NCI-H2196 treated with DMSO at 0.1 percent for 48 hours (cell line): ENCODE data around the gene HNRNPU.

Source experiments
- DNase-seq: peaks from one replicate; lab custom pipeline; 2025; ENCODE audit not compliant: unreplicated experiment; lab: John Stamatoyannopoulos, UW

Gene HNRNPU

DNA sequence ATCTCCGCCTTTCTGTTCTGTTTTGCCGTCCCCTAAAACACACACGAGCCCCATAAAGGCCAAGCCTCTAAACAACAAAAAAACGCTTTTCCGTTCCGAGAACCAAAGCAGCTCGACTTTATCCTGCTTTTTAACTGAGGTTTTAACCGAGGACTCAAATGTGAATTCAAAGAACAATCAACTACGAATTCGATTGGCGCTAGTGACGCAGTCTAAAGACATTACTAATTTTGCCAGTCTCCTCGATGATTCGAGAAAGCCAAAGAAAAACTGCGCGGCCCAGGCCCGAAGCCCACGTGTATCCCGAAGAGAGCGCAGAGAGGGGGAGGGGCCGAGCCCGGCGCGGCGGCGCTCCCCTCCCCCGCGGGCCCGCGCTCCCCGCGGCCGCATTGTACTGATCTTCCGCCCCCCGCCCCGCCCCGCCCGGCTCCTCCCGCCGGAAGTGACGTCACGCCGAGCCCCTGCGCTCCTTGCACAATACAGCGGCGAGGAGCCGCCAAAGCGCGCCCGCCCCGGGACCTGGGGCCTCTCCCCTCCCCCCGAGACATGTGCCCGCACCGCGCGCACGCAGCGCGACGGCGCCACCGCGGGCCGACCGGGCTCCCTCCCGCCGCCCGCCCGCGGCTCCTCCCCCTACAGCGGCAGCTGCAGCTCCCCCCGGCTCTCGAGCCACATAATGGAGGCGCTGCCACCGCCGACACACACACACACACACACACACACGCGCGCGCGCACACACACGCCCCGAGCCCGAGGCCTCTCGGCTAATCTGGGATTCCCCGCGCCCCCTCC lies 1.4 kb downstream of the HNRNPU start:
- peak; percentile 66 for DNase-seq

DNA sequence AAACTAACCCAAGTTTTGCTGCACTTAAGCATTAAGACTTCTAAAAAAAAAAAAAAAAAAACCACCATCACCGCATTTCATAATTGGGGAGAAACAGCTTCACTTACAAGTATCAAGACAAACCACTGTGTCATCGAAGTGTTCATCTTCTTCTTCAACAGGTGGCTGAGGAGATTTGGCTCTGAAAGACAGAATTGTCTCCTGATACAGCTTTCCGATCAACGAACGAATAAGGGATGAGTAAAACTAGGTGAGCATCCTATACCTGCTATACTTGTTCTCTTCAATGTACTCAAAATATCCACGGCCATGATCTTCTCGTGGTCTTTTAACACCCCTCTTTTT lies 2.0 kb downstream of the HNRNPU start:
- DNase-seq, result no peak

DNA sequence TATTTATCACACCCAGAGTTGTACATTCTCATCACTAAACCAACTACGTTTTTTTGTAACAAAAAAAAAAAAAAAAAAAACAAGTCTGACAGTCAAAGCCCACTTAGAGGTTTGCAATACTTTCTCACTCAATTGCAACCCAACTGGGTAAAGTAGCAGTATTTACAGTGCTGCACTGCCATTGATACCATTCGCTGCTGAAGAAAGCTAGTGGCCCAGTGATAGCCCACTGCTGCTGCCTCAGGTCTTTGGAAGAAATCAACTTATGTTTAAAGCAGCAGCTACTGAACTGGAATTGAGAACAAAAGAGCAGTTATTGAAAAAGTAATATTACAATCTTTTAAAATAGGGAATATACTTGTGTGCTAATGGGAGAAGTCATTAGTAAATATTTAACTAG lies 2.7 kb downstream of the HNRNPU start:
- DNase-seq, result no peak

DNA sequence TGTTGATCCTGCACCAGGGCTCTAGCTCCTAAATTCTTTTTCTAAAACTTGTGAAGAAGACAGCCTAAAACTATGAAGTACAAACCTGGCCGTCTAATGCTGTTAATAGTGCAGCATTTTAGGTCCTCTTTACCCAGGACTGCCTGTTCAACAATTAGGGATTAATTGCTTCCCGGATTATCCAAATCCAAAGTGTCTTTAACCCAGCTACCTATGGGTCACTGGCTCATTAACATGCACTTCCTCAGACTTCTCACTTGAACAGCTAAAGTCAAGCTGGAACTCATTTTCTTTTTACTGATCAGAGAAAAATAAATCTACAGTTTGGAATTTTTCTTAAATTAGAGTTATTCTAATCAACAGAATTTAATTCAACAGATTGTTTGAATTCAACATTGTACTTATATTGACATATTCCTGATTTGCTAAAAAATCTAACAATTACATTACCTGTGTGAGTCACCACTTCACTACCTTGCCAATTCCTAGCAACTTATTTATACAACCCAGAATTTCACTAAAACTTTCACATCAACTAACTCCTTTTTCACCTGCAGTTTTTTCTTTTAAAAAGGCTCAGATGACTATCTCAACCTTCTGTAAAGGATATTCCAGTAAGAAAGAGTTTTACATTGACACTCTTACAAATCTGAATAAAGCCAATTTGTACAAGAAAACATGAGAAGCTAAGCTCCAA lies 3.3 kb downstream of the HNRNPU start:
- no peak for DNase-seq

DNA sequence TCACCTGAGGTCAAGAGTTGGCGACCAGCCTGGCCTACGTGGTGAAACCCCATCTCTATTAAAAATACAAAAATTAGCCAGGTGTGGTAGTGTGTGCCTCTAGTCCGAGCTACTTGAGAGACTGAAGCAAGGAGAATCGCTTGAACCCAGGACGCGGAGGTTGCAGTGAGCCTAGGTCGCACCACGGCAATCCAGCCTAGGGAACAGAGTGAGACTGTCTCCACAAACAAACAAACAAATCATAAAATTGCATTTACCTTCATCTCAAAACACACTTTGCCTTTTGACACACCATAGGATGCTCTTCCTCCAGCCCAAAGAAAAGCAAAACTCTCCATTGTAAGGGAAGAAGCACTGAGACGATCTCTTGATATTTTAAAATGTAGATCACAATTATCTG lies 4.3 kb downstream of the HNRNPU start:
- no peak for DNase-seq

DNA sequence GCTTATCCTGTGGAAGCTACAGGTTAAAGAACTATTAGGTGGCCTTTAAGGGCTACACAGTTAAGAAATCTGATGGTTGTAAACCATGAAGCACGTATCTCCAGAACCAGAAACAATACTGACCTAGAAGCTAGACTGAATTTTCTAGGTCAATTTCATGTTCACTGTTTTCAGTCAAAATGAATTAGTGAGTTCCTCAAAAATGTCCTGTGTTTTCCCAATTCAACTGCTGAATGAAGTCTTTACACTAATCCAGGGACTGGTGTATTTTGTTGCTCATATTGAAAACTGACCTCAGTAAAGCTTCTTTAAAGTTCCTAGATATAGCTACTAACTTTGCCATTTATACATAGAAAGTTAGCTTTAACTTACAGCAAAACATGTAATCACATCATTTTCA lies 6.0 kb downstream of the HNRNPU start:
- no peak for DNase-seq

DNA sequence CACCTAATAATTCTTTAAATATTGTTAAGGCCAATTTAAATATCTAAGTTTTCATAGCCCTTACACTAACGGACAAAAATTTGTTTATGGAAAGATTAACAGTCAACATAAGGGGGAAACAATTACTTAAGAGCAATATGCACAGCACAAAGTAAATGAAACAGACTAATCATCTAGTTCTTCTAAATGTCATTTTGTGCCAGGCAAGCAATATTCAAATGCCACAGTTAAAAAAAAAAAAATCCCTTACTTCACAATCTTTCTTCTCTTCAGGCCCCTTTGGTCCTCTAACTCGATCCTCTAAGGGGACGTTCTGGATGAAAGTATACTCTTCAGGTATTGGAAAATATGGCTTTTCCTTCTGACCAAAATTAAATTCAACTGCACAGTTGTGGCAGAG lies 6.6 kb downstream of the HNRNPU start:
- DNase-seq, result no peak

DNA sequence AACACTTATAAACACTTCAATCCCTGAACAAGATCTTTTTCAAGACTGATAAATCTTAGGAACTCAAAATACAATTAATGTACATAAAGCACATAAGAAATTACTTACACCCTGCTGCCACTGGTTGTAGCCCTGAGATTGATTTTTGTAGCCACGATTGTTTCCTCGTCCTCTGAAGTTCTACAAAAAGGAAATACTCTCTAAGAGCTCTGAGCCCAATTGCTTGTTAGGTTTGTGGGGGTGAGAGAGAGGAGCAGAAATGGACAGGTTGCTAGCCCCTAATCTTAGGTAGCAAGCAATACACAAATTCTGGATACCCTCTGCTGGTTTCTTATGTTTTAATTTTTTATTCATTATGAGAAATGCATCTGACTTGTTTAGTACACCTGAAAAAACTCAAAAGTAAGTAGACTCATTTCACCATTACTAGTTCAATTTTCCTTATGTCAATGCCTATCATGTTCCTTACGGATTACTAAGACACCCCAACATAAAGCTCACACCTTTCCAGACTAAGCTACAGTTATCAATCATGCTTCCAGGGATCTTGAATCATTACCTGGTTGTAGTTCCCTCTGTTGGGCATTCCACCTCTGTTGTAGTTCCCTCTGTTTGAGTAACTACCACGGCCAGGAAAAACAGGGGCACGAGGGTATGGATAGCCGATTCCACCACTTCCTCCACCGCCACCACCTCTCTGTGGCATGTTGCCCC lies 9.3 kb downstream of the HNRNPU start:
- DNase-seq, result no peak

DNA sequence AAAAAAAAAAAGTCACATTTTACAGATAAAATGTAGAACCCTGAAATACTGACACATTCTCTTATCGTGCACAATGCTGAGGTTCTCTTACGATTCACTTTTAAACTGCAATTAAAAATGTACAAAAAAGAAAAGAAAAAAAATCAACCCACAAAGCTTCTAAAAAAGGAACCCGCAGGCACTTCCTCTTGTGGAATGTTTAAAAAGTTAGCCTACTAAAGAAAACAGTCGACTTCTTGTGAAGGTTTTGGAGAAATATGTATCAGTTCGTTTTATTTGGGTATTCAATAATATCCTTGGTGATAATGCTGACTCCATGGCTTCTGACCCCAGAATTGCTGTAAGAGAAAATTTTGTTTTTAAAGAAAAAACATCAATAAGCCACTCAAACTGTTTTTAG lies 10.2 kb downstream of the HNRNPU start:
- no peak for DNase-seq

DNA sequence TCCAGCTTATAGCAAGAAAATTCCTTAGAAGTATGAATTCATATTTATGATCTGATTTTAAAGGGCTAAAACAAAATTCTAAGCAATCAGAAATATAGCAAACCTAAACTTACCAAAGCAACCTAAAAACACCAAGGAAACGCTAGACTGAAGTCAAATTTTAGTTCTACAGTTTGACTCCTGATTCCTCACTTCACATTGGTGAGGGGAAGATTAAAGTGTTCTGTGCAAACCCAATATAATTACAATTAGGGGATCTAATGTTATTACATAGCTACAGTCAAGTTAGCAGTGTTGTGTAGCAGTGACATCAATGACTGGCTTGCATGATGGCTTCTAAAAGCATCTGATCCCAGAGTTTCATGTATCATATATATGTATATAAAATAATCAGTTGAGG lies 11.6 kb downstream of the HNRNPU start:
- DNase-seq, result no peak

DNA sequence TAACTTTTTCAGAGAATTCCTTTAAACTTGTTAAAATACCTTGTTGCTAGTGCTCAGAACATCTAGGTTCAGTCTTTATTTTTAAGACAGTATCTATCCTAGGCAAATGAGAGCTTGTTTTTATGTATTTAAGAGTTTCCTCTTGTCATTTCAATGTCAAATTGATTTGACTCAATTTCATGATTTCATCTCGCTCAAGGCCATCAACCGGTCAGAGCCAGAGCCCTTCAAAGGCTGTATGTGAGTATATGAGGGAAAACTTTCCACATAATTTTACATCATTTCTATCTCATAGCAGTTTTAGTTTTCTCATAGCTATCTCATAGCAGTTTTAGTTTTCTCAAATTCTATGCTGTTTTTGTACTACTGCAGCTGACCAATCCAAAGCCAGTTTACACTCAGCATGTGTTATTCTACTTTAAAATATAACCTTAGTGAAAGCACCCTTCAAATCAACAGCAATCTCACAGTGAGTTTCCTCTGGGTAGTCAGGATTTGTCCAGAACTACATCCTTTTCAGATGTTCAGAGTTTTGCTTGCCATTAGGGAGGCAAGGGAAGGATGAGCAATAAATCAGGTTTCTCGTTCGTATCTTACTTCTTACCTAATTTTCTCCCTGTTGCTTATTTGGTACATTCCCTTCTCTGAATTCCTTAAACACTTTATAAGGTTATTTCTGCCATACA lies 12.7 kb downstream of the HNRNPU start:
- DNase-seq, result no peak

DNA sequence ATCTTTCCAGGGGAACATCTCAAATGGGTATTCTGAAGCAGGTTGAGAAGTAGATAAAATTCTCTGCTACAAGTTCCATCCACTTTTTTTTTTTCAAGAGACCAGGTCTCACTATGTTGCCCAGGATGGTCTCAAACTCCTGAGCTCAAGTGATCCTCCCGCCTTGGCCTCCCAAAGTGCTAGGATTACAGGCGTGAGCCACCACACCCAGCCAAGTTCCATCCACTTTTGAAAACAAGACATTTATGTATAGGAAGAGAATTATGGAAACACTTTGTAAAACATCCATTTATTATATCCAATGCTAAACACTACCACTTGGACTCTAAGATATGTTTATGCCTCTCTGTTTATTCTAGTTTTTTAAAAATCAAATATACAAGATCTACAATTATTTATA lies 13.4 kb downstream of the HNRNPU start:
- no peak for DNase-seq

DNA sequence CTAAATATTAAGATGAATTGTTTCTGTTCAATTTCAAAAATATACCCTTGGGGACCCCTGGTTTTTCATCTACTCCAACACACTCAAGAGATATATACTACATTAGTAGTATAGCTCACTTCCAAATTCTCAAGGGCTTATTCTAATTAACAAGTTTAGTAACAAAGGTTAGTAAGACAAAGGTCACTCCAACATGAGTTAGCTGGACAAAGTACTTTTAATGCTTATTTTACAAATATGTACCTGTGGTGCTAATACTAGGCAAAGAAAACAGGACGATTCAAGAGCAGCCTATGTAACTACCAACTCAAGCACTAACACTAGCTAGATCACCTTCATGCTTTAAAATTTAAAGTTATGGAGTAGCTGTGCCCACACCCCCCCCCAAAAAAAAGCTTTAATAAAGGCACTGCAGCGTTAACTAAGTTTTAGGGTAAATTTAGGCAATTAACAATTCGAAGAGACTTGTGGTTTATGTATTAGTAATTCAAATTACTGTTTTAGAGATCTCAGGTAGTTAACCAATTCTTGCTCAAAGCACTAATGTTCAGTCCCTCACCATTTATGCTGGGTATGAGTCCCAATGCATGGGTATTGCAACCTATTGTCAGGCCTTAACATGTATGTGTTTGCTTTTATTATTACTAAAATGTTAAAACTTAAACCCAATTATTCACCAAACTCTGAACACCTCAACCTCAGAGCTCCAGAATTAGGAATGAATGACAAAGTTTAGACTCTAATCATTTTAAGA lies 14.1 kb downstream of the HNRNPU start:
- no peak for DNase-seq

DNA sequence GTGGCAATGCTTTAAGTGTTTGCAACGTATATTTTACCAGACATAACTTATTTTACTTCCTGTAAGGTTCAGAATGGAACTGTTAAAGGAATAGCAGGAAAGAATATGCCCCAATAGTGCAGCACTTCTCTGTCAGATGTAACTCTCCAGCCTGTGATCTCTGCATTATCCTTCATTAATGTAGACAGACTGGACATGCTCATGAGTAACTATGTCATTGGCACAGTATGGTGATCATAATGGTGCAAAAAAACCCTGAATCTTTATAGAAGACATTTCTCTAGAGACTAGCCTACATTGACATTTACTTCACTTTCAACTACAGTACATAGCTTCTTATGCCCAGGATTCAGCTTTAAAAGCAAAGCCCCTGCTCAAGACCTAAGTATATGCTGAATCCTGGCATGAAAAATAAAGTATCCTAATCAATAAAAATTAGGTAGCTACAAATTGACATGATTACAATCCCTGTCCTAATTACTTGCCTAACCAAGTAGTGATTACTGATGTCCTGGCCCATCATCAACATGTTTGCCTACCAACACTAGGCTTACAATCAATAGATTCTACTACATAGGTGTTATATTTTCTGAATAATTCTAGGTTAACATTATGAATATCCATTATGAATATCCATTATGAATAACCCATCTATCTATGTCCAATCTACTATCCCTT lies 15.0 kb downstream of the HNRNPU start:
- DNase-seq, result no peak

DNA sequence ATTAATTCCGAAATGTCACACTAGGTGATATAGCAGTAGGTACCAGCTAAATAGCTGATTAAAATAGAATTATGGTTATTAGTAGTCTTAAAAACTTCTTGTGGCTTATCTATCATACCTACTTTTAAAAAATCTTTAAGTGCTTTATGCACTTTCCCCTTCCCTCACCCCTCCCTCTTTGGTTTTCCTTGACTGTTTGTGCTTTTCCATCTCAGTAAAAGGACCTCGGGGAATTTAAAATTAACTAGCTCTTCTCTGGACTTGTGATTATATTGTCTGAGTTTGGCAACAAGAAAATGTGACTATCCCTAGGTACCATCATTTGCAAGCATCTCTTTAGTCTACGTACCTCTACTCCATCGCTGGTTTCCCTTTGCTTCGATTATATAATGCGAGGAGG lies 17.7 kb downstream of the HNRNPU start:
- no peak for DNase-seq

DNA sequence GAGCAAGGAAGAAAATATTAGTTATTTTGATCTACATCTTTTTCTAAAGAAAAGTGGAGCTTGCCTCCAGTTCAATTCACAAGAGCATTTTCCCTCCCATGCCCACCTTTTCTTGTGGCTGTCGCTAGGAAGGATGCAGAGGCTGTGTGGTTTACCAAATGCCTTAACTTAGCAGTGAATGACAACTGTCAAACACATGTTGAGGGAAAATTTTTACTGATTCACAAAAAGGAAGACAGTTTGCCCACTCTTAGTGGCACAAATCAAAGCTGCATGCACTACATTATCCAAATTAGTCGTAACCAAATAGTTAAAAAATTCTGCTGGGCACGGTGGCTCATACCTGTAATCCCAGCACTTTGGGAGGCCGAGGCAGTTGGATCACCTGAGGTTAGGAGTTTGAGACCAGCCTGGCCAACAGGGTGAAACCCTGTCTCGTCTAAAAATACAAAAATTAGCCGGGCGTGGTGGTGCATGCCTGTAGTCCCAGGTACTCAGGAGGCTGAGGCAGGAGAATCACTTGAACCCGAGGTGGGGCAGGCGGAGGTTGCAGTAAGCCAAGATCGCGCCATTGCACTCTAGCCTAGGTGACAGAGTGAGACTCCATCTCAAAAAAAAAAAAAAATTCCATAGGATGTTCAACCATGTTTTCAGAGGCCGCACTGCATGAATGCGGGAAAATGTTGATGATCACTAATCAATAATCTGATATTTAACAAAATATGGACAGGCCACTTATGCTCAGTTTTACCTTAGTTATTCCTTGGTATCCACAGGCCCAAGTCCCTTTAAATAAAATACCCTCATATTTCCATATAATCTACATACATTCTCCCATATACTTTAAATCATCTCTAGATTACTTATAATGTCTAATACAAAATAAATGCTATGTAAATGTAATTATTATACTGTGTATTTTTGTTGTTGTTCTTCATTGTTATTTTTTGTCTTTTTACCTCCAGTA lies 19.9 kb downstream of the HNRNPU start:
- no peak for DNase-seq

DNA sequence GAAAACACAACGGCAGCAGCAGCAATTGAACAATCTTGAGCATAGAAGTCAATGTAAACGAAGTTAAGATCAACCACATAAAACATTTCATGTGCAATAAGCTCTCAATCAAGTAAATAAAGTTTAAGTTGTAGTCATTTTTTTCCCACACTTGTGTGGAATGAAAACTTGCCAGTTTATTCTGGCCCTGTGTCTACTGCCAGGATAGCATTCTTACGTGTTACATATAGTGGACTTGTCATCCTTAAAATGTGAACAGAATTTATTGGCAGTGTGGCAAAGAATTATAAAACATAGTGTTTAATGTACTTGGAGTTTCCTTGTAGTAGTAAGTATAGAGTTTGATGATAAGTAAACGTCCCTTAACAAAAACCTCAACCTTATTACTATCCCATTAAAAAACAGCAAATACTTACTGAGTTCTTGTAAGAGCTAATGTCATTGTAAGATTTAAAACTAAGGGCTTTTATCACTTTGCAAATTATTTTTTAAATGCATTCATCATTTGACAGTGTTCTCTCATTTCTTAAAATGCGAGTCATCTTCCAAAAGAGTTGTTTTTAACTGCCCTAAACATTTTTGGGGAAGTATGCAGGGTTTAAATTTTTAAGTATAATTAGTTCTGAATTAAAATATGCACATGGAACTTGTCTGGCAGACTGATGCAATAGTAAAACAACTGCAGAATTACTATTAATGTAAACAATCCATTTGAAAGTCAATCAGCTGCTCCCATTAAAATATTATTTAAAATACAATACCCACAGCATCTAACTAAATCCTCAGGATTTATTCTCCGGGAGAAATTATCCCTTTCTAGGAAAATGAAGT lies 21.0 kb downstream of the HNRNPU start:
- no peak for DNase-seq

DNA sequence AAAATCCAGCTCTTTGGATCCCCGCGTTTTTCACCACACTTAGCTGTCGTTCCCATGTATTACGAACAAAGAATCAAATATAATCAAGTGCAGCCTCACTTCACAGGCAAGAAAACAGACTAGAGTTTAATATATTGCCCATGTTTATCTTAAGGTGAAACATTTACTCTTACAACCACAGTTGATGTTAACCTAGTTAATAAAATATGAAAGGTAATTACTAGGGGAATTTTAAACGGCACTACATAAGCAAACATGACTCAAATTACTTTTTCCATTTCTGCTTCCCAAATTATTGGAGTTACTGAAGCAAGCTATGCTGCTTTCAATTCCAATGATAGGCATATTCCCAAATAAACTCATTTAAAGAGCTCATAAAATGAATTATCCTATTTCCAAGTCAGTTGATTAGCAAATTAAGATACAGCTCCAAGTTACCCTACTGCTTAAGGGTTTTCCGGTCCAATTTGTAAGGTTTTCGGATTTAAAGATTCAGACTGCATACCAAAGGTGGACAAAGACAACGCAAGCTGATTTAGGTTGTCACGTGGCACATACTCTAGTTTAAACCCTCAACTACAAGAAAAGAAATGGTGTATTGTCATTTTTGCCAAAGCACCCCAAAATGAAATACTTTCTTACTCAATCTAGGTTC lies 22.9 kb downstream of the HNRNPU start:
- no peak for DNase-seq
